GM19372 (cell line): ENCODE measurements around the gene CCDC93.

Source experiments
- ATAC-seq: cut with Tn5 transposase; IDR thresholded peaks from one replicate; pipeline ENCODE4 v1.9.1; 2021; ENCODE audit warnings: mild to moderate bottlenecking, low read depth, moderate library complexity; ENCODE audit not compliant: unreplicated experiment

CCDC93 gene

DNA sequence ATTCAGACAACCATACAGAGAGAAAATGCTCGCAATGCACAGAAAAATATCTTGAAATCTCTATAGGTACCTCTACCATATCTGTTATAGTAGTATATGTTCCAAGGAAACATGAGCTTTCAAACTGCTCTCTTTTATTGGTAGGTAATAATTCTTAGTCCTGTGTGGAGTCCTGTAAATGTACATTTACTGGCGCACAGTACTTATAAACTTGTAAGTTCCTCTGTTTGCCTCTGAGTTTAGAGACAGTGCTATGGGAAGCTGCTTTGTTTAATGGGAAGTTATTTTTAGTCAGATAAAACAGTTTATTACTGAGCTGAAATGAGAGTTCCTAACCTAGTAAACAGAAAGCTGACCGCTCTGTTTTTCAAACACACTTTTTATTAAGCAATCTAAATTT, 52.7 kb downstream of the CCDC93 start:
- ATAC-seq, result no peak

DNA sequence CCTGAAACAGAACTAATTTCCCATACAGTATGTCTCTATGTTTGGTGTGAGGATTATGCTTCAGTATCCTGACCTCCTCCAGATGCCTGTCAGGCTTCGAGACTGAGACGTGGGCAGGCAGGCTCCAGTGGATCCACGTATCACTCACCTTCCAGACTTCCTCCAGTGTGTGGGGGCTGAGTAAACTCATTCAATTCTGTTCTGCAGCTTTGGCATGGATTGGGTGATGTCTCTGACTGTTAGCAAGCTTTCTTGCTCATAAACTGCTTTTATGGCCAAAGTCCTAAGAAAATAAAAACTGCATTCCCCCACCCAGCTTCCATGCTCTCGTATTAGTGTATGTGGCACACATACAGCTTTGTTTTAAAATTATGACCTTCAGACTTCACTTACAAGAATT, 53.6 kb downstream of the CCDC93 start:
- no peak for ATAC-seq

DNA sequence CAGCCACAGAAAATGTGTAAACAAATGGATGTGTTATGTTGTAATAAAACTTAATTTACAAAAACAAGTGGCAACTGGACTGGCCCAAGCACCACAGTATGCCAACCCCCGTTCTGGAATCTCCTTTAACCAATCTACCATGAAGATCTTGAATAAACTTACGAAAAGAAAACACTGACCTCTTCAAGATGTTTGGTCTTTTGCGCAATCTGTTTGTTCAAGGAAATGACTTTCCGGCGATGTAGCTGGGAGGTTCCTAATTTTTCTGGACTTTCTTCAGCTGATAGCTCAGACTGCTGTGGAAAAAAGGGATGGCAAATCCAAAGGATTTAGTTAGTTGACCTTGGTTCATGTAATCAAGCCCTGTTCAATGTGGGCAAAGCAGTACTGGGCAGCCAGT, 55.7 kb downstream of the CCDC93 start:
- ATAC-seq, result no peak

DNA sequence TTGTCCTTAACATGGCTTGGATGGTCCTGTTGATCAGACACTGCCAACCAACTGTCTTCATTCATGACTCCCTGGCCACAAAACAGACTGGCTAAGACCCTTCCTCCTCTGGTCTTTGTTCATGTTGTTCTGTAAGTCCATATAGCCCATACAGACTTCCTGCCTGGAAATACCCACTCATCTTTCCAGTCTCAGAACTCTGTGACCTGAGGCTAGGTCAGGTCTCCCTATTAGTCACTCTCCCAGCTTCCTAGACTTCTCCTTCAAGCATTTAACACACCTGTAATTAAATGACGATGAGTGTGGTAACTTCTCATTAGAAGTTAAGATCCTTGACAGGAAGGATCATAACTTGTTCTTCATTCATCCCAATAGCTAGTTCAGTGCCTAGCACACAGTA, 56.3 kb downstream of the CCDC93 start:
- no peak for ATAC-seq

DNA sequence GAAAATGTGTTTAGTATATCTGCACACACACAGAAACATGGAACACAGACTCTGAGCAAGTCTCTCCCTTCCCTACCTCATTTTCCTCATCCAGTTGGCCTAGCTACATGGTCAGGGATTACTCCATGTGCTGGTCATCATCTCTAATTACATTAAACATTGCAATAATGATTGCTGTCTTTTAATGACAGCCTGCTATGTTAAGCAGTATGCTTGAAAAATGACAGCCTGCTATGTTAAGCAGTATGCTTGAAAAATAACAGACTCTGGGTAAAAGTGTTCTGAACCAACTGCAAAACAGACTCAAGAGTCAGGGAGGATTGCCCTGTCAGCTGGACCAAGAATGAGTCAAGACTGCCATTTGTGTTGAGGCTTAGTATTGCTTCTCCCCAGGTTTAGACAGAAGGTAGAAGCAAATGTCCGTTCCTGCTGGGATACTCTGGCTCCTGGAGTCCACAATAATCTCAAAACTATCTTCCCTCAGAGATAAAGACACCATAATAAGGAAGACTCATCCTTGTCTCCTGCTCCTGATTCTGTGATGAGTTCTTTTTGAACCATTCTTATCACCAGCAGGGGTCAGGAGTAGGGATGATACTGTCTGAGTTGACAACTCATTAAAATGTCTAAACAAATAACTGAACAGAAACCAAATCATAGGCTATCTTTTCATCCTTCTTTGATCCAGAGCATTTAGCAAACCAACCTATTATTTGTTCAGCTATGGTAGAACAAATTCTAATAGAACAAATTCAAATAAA, 57.7 kb downstream of the CCDC93 start:
- ATAC-seq, result no peak

DNA sequence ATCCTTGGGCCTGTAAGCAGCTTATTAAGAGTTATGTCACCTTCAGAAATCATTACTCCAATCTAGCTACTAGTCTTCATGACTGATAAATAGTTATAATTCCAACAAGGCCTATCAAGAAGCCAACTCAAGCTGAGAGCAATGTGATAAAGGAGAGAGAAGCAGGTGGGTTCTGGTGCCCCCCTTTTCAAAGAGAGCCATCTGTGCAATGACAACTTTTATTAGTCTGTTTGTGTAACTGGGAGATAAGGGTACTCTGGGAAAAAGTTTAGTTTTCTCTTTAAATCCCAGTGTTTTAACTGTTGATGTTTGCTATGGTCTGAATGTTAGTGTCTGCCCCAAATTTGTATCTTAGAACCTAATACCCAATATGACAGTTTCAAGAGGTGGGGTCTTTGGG, 60.6 kb downstream of the CCDC93 start:
- ATAC-seq, result no peak

DNA sequence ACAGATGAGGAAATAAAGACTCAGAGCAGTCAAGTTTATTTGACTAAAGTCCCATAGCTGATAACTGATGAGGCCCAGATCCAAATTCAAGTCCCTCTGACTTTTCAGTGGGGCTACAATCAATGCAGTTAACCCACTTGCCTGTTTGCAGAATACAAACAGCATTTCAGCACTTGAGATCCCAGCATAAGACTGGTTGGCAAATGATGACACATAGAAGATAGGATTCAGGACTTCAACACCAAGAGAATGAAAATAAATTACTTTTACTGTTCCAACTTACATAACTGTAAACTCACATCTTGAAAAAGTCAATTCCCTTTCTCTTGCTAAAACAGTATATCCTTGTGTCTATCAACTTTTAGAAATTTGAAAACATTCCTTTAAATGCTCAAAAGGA, 61.2 kb downstream of the CCDC93 start:
- no peak for ATAC-seq

DNA sequence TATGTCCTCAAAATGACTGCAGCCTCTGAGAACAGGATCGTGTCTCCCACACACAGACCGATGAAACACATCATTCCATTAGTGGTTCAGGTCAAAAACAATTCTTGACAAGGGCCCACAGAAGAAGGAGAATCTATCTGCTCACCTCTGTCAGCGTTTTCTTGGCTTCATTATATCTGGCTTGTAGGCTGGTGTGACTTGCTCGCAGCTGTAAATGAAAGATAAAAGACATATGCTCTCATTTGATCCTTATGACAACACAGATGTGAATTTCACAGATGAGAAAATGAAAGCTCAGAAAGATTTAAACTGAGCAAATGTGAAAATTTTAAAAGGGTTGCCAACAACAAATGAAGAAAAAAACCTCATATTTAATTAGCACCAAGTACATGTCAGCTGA, 61.6 kb downstream of the CCDC93 start:
- no peak for ATAC-seq

DNA sequence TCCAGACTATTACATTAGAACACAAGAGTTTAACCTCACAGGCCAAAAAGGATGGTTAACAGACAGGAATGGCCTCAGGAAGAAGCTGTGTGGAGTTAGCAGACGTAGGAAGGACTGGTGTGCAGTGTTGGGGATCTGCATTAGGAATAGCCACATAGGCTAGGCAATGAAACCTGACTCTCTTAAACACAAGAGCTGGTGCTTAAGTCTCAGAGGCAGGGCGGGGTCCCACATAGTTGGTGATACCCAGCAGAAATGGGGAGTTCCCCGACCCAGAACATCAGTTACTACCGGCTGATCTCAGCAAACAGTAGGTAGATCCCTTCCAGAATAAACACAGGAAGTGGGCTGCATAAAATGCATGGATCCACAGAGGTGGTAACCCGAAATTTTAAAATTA, 64.1 kb downstream of the CCDC93 start:
- ATAC-seq, result no peak

DNA sequence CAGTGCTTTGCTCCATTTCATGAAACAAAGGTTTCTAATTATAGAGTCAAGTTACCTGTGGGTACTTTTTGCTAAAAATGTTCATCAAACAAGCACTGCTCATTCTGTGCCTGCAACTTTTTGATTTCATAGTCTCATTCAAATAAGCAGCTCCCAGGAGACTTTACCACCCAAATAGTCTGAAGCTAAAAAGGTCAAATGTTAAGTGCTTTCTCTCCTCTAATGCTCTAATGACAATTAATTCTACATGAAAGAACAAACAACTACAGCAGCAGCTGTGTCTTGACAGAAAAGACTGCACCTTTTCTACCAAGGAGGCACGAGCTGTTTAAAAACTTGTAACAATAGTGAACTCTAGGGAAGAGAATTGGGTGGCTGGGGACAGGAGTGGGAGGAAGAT, 65.3 kb downstream of the CCDC93 start:
- no peak for ATAC-seq

DNA sequence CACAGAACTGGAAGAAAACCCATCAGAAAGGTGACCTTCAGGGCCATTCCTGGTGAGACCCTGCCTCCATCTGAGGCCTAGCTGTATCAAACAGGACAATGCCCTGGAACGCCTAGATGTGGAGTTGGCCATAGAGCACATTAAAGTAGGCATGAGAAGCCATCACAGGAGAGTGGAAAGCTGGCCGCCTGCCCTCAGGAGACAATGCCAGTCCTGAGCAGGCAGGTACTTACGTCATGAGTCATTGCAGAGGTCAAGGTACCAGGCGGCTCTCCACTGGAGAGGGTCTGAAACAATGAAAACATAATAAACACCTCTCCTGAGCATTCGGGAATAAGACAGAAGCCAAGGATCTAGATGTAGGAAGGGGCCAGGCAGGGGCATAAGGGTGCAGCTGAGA, 68.6 kb downstream of the CCDC93 start:
- ATAC-seq, result no peak

DNA sequence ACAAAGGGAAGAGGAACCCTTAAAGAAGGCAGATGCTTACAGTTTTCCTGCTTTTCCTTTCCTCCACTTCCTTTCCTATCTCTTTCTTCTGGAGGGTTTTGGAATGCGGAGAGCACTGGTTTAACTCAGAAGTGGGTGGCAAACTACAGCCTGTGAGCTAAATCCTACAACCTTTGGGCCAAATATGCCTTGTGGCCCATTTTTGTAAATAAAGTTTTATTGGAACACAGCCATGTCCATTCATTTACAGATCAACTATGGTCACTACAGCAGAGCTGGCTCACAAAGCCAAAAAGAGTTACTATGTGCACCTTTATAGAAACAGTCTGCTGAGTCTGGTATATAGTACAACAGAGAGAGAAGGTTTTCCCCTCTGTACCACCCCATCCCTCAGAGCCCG, 69.1 kb downstream of the CCDC93 start:
- ATAC-seq, result no peak

DNA sequence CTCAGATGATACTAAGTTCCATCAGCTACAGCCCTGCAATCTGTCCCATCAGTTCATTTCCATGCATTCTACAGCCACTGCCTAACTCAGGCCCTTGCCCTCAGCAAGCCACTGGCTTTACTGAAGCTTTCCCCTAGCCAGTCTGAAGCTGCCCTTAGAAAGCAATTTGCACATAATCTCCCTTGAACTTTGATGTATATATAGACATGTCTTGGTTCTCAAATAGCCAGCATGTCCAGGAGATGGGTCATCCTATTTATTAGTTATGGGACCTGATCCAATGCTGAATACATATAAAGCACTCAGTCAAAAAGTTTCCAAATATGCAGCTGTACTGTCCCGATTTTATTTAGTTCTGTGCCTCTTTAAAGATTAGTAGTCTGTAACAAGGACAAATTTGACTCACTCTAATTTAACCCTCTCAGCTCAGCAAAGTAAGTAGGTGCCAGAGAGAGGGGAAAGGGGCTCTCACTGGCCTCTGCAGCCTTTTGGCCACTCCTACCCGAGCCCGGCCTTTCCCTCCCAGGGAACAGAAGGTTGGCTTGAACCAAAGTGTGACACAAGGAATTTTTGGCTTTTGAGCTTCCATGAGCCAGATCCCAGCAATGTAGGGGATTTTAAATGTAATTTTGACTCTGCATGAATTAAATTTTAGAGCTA, 70.7 kb downstream of the CCDC93 start:
- ATAC-seq, result no peak

DNA sequence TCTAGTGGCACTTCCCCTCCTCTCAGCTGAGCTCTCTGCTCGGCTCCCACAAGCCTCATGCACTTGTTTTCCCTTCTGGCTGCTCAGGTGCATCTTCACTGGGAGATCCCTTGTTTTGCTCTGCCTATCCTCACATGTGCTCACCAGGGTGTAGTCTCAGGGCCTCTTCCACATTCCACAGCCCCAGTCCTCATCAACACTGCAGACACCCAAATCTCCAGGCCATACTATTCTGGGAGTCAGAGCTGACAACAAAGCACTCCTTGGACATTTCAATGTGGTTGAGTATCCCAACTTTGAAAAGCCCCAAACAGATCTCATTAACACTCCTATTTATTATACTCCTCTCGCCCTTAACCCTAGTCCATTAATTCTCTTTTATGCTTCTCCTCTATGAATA, 71.3 kb downstream of the CCDC93 start:
- ATAC-seq, result no peak

DNA sequence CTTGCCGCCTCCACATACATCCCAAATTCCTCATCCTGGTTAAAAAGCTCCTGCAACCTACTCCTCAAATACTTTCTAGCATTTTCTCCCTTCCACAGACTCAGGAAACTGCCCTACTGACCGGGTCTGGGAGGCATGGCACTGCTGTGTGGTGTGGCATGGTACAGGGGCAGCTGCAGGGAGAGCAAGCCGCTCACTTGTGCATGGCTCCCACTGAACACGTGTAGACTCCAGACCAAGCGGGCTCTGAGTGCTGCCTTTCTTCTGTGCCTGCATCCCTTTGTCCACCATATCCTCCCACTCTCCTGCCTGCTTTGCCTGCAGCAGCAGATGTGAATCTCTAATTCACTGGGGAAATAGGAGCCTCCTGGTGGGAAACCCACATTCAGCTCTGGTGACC, 72.2 kb downstream of the CCDC93 start:
- ATAC-seq, result no peak

DNA sequence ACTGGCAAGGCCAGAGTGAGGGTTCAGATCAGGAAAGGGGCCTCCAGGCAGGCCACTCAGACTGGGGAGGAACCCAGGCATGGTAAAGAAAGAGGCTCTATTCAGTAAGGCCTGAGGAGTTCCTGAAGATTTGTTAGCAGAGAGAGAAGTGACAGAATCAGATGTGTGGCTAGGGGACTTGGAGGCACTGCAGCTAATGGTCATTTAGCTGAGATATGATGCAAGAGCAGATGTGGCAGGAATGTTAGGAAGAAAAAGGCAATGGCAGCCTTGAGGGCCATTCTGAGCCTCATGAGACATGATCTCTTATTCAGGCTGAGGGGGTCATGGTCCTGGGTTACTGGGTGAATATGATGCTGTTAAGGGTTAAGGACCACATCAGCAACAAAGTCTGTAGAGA, 73.4 kb downstream of the CCDC93 start:
- ATAC-seq, result no peak

DNA sequence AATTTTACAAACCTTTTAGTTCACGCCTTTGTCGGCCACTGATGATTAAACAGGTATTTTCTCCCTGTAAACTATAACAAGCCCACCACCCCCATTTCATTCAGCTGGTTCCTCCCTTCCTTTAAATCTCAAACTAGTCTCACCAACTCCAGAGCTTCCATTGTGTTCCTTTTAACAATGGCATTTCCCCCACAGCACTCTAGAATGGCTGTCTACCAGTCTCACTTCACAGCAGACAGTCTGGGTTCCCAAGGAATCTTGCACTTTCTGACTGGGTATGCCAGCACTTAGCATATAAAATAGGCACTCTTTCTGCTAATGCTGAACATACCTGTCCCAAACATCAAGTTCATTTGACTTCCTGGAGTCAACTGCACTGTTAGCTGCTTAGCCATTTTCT, 75.3 kb downstream of the CCDC93 start:
- no peak for ATAC-seq

DNA sequence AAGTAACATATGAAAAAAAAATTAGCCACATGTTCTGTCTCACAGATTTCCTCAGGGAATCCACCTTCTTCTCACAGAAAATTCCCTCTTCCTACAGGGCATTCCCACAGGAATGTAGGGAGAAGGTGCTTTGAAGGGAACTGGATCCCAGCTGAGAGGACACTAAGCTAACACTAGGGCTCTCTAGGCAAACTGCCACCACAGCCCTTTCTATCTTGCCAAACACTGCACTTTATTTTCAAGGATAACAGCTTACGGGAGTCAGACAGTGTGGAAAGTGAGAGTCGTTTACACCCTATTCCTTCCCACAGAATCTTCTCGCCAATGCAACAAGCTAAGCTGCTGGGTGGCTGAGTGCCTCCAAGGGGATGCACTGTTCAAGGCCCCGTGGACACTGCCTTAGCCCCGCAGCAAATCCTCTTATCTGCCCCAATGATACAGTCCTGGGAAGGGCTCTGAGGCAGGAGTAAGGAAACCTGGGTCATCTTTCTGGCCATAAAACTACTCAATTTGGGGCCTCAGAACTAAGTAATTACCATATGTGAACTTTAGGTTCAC, 76.9 kb downstream of the CCDC93 start:
- ATAC-seq, result no peak

DNA sequence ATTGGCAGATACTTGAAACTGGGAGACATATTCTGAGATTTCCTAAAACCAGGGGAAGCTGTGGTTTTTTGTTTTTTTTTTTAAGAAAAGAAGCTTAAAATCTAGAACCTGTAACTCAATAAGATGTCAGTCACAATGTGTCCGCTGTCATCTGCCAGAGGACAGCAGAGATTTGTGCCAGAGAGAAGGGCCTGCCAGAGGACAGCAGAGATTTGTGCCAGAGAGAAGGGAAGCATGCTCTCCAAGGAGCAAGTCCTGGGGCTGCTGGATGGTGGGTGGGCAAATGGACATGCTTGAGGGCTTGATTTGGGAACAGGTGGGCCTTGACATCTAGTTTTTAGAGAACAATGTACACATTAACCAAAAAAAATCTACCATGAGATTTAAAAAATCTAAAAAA, 77.9 kb downstream of the CCDC93 start:
- no peak for ATAC-seq

DNA sequence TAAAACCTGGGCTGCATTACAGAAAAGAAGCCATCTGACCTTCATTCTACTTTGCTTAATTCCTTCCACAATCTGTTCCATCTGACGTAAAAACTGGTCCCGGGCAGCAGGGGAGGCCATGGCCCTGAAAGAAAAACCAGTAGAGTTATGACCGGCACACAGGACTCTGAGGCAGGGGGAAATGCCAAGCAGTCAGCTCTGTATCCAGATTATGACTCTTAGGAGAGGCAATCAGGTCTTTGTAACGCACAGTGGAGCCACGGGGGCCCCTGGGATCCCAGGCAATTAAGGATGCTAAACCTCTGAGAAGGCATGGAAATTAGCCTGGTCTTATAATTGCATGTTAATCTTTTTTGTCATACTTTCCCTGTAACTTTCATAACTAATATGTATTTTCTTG, 78.4 kb downstream of the CCDC93 start:
- ATAC-seq, result no peak

DNA sequence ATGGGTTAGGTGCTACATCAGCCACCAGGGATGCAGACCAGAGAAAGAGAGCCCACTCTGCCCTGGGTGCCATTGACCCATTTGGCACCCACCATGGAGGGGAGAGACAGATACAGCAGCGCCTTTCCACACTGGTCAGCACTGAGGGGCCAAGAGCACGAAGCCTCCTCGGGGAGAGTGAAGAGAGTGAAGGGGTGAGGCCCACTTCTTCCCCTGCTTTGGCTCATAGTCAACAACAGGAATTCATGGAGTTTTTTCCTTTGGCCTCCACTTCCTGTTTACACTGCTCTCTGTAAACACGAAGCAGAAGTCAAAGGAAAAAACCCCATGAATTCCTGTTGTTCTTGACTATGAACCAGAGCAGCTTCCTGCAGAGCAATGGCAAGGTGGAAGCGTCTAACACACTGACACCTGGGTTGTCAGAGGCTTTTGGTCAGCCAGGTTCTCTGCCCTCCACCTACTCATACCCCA, 80.0 kb downstream of the CCDC93 start:
- no peak for ATAC-seq

DNA sequence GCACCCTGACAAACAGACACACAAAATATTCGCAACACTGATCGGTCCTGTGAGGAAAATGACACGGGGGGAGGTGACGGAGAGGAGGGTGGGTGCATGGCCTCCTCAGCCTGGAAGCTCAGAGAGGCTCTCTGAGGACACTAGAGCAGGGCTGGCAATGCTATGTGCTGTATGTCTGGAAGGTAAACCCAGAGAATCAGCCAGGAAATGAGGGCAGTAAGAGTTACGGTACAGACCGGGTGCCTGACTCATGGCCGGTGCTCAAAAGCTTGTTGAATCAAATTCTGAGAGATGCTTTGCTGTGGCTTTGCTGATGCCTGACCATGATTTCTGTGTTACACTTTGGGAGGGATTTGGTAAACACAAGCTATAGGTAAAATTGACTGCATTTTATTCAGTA, 81.9 kb downstream of the CCDC93 start:
- ATAC-seq, result no peak
